ENCODE results near the gene GSG1. TPM values are rescaled to one million over a fixed set of nuclear protein-coding genes. Genes with fewer than 3 reads are reported as not detected.

Gene GSG1
- total RNA-seq, 1 donor = 0.36 TPM

DNA sequence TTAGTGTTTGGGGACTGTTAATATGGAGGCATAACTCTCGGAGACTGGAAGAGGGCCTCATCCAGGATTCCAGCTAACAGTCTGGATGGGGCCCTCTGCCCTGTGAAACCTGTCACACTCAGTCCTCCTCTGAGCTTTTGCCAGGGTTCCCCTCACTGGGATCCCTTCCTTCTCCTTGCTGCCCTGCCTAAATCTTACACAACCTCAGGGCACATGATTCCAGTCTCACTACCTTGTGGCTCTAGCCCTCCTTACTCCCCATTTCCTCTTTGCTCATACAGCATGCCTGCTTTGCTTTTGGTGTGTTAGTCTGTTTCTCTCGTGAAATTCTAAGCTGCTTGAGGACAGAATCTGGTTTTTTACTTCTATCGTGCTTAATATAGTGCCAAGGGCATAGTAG is 942 bp upstream of the GSG1 start:
- no peak overlapping the region for H3K4me3 ChIP-seq (ENCODE audit: insufficient read depth, low read length)
- no peaks in the 10 kb centered on the region for H3K79me2 ChIP-seq (ENCODE audit: insufficient read depth, low read length)
- no peaks in the 10 kb centered on the region for H3K27me3 ChIP-seq (ENCODE audit: insufficient read depth, low read length)
- H3K9me3 ChIP-seq (ENCODE audit: low read depth, low read length) = no peaks in the 10 kb centered on the region
- DNase-seq (ENCODE audit: insufficient read length, low spot score, missing footprints) = no peak
- TF ChIP-seq, protein P1, sequence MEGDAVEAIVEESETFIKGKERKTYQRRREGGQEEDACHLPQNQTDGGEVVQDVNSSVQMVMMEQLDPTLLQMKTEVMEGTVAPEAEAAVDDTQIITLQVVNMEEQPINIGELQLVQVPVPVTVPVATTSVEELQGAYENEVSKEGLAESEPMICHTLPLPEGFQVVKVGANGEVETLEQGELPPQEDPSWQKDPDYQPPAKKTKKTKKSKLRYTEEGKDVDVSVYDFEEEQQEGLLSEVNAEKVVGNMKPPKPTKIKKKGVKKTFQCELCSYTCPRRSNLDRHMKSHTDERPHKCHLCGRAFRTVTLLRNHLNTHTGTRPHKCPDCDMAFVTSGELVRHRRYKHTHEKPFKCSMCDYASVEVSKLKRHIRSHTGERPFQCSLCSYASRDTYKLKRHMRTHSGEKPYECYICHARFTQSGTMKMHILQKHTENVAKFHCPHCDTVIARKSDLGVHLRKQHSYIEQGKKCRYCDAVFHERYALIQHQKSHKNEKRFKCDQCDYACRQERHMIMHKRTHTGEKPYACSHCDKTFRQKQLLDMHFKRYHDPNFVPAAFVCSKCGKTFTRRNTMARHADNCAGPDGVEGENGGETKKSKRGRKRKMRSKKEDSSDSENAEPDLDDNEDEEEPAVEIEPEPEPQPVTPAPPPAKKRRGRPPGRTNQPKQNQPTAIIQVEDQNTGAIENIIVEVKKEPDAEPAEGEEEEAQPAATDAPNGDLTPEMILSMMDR (IDR thresholded peaks at IDR 0.05; ENCODE audit: extremely low read depth, low read depth, low read length) = no peak
- no peak overlapping the region for H3K4me2 ChIP-seq (ENCODE audit: insufficient read depth, low read length)
- H4K20me1 ChIP-seq (ENCODE audit: insufficient read depth, low read length) = no peaks in the 10 kb centered on the region
- H2AFZ ChIP-seq (ENCODE audit: low read length) = no peak overlapping the region
- H3K36me3 ChIP-seq (ENCODE audit: insufficient read depth, low read length) = no peaks in the 10 kb centered on the region
- H3K4me1 ChIP-seq (ENCODE audit: insufficient read depth, low read length) = peaks cover 42% of the 10 kb centered on the region
- H3K27ac ChIP-seq (ENCODE audit: low read depth, low read length) = no peak overlapping the region

DNA sequence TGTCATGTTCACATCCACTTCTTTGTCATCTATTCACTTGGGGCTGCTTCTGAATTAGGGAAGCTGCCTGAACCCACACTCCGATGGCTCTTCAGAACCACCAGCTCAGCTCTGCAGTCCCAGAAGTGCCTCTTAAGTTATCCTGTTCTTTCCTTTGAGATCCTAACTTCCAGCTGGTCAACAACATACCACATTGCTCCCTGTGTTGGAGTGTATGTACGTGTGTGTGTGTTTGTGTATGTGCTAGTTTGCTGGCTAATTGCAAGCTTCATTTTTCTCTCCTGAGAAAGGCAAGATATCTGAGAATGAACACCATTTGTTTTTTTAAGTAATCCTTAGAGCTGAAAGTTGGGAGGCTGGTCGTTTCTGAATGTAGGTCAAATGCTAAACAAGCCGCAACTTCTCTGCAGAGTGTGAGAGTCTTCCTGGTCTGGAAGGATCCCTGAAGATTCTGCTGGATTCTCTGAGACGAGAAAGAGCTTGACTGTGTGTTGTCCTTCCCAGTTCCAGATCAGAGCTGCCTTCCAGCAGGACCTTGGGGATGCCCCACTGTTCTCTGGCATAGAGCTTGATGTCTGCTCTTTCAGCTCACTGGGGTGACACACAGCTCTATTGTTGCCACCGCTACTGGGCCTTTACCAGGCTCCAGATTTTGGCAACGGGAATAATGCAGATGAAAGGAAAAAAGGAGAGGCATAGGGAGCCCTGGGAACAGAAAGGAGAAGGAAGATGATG is 839 bp downstream of the GSG1 start:
- H3K79me2 ChIP-seq (ENCODE audit: insufficient read depth, low read length) = no peaks in the 10 kb centered on the region
- peak overlapping the region; percentile 40 for H3K4me3 ChIP-seq (ENCODE audit: insufficient read depth, low read length)
- H3K27me3 ChIP-seq (ENCODE audit: insufficient read depth, low read length) = no peaks in the 10 kb centered on the region
- no peaks in the 10 kb centered on the region for H3K9me3 ChIP-seq (ENCODE audit: low read depth, low read length)
- no peaks in the 10 kb centered on the region for H4K20me1 ChIP-seq (ENCODE audit: insufficient read depth, low read length)
- no peak for DNase-seq (ENCODE audit: insufficient read length, low spot score, missing footprints)
- no peaks in the 10 kb centered on the region for H3K36me3 ChIP-seq (ENCODE audit: insufficient read depth, low read length)
- H2AFZ ChIP-seq (ENCODE audit: low read length) = peak overlapping the region; percentile 60
- H3K4me1 ChIP-seq (ENCODE audit: insufficient read depth, low read length) = peaks cover 54% of the 10 kb centered on the region
- TF ChIP-seq, protein P1 (IDR thresholded peaks at IDR 0.05; ENCODE audit: extremely low read depth, low read depth, low read length) = no peak
- peak overlapping the region; percentile 99 for H3K27ac ChIP-seq (ENCODE audit: low read depth, low read length)
- peak overlapping the region; percentile 85 for H3K4me2 ChIP-seq (ENCODE audit: insufficient read depth, low read length)

- Histone ChIP-seq H3K9me3 (ENCODE audit: low read depth, low read length) (no peaks in the 10 kb centered on the region), H3K79me2 (ENCODE audit: insufficient read depth, low read length) (no peaks in the 10 kb centered on the region), H3K27me3 (ENCODE audit: insufficient read depth, low read length) (no peaks in the 10 kb centered on the region), H3K4me3 (ENCODE audit: insufficient read depth, low read length) (peak overlapping the region; percentile 69), H3K36me3 (ENCODE audit: insufficient read depth, low read length) (no peaks in the 10 kb centered on the region), H3K4me1 (ENCODE audit: insufficient read depth, low read length) (peaks cover 61% of the 10 kb centered on the region), H3K4me2 (ENCODE audit: insufficient read depth, low read length) (peak overlapping the region; percentile 85), H2AFZ (ENCODE audit: low read length) (peak overlapping the region; percentile 37), H3K27ac (ENCODE audit: low read depth, low read length) (peak overlapping the region; percentile 99), H4K20me1 (ENCODE audit: insufficient read depth, low read length) (no peaks in the 10 kb centered on the region)
- TF ChIP-seq, protein P1 (IDR thresholded peaks at IDR 0.05; ENCODE audit: extremely low read depth, low read depth, low read length) = no peak
- DNase-seq (ENCODE audit: insufficient read length, low spot score, missing footprints) = peak; percentile 66
Observed at GRCh38 chr12:13101821-13102375, 1.6 kb downstream of the GSG1 start.

All from osteoblast (primary cell).